Measurements from ENCODE around the gene MOG. TPM values are rescaled to one million over a fixed set of nuclear protein-coding genes. Genes with fewer than 3 reads are reported as not detected.

Gene MOG
- total RNA-seq, 2 experiments from 2014 or later: not detected

DNA sequence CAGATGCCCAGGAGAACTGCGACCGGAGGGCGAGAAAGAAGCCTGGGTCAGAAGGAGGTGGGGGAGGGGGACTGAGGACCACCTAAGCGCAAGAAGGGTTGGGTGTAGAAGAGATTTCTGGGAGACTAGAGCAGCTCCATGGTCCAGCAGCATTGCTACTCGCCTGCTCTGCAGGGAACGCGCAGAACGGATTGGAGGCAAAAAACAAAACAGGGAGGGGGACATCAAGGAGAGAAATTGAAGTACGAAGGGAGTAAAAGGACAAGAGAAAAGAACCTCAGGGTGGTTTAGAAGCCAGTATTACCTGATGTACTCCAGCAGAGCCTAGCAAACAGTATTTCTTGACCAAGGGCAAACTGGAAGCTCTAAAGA lies 23.4 kb upstream of the MOG start:
- Histone ChIP-seq H3K9me2 (ENCODE audit: insufficient read depth, low read length) (no peaks in the 10 kb centered on the region), H3K4me1 (ENCODE audit: insufficient read depth, low read length, poor library complexity, severe bottlenecking) (peaks cover 38% of the 10 kb centered on the region), H3K27ac (ENCODE audit: low read depth, low read length, poor library complexity, severe bottlenecking) (peak overlapping the region; percentile 10), H3K4me2 (ENCODE audit: low read length) (peak overlapping the region; percentile 90), H4K20me1 (ENCODE audit: insufficient read depth, low read length) (no peaks in the 10 kb centered on the region; the same call in 1 of the 2 replicates), H2AFZ (ENCODE audit: low read length) (peak overlapping the region; percentile 42), H3K79me2 (ENCODE audit: insufficient read depth, low read depth, low read length) (no peaks in the 10 kb centered on the region), H3K36me3 (ENCODE audit: insufficient read depth, low read length) (no peaks in the 10 kb centered on the region), H3K4me3 (ENCODE audit: low read depth, low read length, poor library complexity, severe bottlenecking) (peak overlapping the region; percentile 77), H3K9me3 (ENCODE audit: low read length) (no peaks in the 10 kb centered on the region)
- POLR2A ChIA-PET: interaction anchor here (0.6 kb wide), 1 partner anchor 59 kb away, joined by 4 read pairs; no protein-coding TSS in a partner anchor
- CTCF ChIA-PET (ENCODE audit: unreplicated experiment): interaction anchor here (0.6 to 2.1 kb wide), 3 partner anchors 17 to 356 kb away, joined by 3 to 8 read pairs (median 4); no protein-coding TSS in a partner anchor
- no TSS peak for BruUV-seq (replicated peaks)
- intact Hi-C loops (cut with micrococcal nuclease; ENCODE audit: unreplicated experiment): no loop called here
- TF ChIP-seq, protein P1, sequence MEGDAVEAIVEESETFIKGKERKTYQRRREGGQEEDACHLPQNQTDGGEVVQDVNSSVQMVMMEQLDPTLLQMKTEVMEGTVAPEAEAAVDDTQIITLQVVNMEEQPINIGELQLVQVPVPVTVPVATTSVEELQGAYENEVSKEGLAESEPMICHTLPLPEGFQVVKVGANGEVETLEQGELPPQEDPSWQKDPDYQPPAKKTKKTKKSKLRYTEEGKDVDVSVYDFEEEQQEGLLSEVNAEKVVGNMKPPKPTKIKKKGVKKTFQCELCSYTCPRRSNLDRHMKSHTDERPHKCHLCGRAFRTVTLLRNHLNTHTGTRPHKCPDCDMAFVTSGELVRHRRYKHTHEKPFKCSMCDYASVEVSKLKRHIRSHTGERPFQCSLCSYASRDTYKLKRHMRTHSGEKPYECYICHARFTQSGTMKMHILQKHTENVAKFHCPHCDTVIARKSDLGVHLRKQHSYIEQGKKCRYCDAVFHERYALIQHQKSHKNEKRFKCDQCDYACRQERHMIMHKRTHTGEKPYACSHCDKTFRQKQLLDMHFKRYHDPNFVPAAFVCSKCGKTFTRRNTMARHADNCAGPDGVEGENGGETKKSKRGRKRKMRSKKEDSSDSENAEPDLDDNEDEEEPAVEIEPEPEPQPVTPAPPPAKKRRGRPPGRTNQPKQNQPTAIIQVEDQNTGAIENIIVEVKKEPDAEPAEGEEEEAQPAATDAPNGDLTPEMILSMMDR (conservative IDR thresholded peaks at IDR 0.05; ENCODE audit: low read length): no peak
- TF ChIP-seq EZH2phosphoT487 (IDR thresholded peaks at IDR 0.05; ENCODE audit: borderline replicate concordance, low read depth, low read length): no peak
- DNase-seq (ENCODE audit: low spot score): peak; percentile 31

DNA sequence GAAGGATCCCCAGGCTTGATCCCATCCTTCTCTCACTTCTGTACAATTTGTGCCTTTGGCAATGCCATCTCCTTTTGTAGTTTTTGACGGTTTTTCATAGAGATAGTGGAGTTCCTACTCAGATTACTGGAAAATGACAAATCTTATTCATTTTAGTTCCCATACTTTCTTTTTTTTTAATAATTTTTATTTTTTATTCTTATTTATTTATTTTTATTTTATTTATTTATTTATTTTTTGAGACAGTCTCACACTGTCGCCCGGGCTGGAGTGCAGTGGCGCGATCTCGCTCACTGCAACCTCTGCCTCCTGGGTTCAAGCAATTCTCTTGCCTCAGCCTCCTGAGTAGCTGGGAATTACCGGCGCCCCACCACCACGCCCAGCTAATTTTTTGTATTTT lies 19.6 kb upstream of the MOG start:
- no peaks in the 10 kb centered on the region for H3K9me2 ChIP-seq (ENCODE audit: insufficient read depth, low read length)
- H3K4me3 ChIP-seq (ENCODE audit: low read depth, low read length, poor library complexity, severe bottlenecking): no peak overlapping the region
- no peak overlapping the region for H3K27ac ChIP-seq (ENCODE audit: low read depth, low read length, poor library complexity, severe bottlenecking)
- no TSS peak for BruUV-seq (replicated peaks)
- no peaks in the 10 kb centered on the region for H4K20me1 ChIP-seq (ENCODE audit: insufficient read depth, low read length)
- ChIA-PET CTCF (ENCODE audit: unreplicated experiment) (no interaction called here), POLR2A (no interaction called here)
- DNase-seq (ENCODE audit: low spot score): no peak
- TF ChIP-seq, protein P1 (conservative IDR thresholded peaks at IDR 0.05; ENCODE audit: low read length): no peak
- TF ChIP-seq EZH2phosphoT487 (IDR thresholded peaks at IDR 0.05; ENCODE audit: borderline replicate concordance, low read depth, low read length): no peak
- no peak overlapping the region for H3K4me2 ChIP-seq (ENCODE audit: low read length)
- peaks cover 20% of the 10 kb centered on the region for H3K4me1 ChIP-seq (ENCODE audit: insufficient read depth, low read length, poor library complexity, severe bottlenecking)
- no peaks in the 10 kb centered on the region for H3K36me3 ChIP-seq (ENCODE audit: insufficient read depth, low read length)
- H3K79me2 ChIP-seq (ENCODE audit: insufficient read depth, low read depth, low read length): no peaks in the 10 kb centered on the region
- intact Hi-C loops (cut with micrococcal nuclease; ENCODE audit: unreplicated experiment): no loop called here
- H3K9me3 ChIP-seq (ENCODE audit: low read length): no peaks in the 10 kb centered on the region
- no peak overlapping the region for H2AFZ ChIP-seq (ENCODE audit: low read length)

DNA sequence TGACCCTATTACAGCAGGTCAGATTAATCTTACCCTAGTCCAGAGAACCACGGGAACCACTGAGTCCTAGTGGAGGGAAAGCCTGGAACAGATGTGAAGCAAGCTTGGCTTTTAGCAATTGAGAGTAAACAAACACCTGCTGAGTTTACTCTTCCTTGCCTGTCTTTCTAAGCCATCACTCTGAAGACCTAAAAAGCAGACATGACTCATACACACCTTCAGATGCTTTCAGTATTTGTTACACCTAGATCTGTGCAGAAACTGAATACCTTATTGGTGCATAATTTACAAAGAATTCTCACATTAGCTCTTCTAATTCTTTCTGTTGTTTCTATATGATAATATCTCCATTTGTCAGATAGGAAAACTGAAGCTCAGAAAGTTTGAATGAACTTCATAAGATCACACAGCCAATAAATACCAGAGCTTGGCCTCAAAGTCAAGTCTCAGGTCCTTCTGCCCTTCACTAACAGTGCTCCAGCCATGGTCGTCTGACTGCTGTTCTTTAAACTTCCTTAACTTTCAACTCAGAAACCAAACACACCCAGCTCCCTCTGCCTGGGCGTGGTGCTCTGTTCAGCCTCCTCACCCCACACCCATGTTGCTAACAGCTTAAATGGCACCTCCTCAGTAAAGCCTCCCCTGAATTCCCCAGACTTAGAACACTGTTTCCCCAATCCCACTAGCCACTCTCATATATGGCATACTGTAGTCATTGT lies 15.3 kb upstream of the MOG start:
- CTCF ChIA-PET (ENCODE audit: unreplicated experiment): interaction anchor here (0.8 kb wide), 1 partner anchor 12 kb away, joined by 3 read pairs; no protein-coding TSS in a partner anchor
- Histone ChIP-seq H3K4me2 (ENCODE audit: low read length) (no peak overlapping the region), H3K4me1 (ENCODE audit: insufficient read depth, low read length, poor library complexity, severe bottlenecking) (no peaks in the 10 kb centered on the region), H3K4me3 (ENCODE audit: low read depth, low read length, poor library complexity, severe bottlenecking) (no peak overlapping the region), H3K27ac (ENCODE audit: low read depth, low read length, poor library complexity, severe bottlenecking) (no peak overlapping the region), H2AFZ (ENCODE audit: low read length) (no peak overlapping the region), H3K9me3 (ENCODE audit: low read length) (no peaks in the 10 kb centered on the region), H4K20me1 (ENCODE audit: insufficient read depth, low read length) (no peaks in the 10 kb centered on the region), H3K79me2 (ENCODE audit: insufficient read depth, low read depth, low read length) (no peaks in the 10 kb centered on the region), H3K36me3 (ENCODE audit: insufficient read depth, low read length) (no peaks in the 10 kb centered on the region), H3K9me2 (ENCODE audit: insufficient read depth, low read length) (no peaks in the 10 kb centered on the region)
- POLR2A ChIA-PET: interaction anchor here (0.7 to 0.8 kb wide), 2 partner anchors 9 to 766 kb away, joined by 3 to 4 read pairs; no protein-coding TSS in a partner anchor
- TF ChIP-seq EZH2phosphoT487 (IDR thresholded peaks at IDR 0.05; ENCODE audit: borderline replicate concordance, low read depth, low read length): no peak
- TF ChIP-seq, protein P1 (conservative IDR thresholded peaks at IDR 0.05; ENCODE audit: low read length): no peak
- intact Hi-C loops (cut with micrococcal nuclease; ENCODE audit: unreplicated experiment): no loop called here
- DNase-seq (ENCODE audit: low spot score): no peak
- BruUV-seq (replicated peaks): no TSS peak

Data from OCI-LY7 (cell line).